Stimulated activated CD8-positive, alpha-beta memory T cell treated with anti-CD3 and anti-CD28 coated beads, Interleukin-15, amount 100 ng/mL, for 1 hour (primary cell): Measurements from ENCODE around the gene PIBF1.
"Not testable (repeated sequence)": the region's sequence is repeated elsewhere in the genome, so short reads cannot be mapped to it uniquely, and the experiment has no call there.

ENCODE experiments used
- DNase-seq: peaks from one replicate; pipeline ENCODE4 v3.0.0-alpha.2; 2020; ENCODE audit warnings: low read depth

The PIBF1 gene

GRCh38 chr13:72823081-72823480 is 41.1 kb downstream of the PIBF1 start:
- DNase-seq, result no peak

DNA sequence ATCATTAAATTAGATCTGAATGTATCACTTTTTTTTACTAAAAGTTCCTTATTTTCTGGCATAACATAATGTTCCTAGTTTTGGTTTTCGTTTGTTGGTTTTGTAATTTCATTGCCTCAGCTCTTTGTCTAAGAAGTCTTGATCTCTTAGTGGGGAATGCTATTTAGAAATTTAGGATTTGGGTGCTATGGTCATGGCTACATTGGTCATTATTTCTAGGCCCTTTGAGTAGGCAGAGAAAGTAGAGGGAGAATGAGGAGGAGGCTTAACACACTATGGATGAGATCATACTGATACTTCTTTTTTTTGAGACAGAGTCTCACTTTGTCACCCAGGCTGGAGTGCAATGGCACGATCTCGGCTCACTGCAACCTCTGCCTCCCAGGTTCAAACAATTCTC is 41.8 kb downstream of the PIBF1 start:
- no peak for DNase-seq

DNA sequence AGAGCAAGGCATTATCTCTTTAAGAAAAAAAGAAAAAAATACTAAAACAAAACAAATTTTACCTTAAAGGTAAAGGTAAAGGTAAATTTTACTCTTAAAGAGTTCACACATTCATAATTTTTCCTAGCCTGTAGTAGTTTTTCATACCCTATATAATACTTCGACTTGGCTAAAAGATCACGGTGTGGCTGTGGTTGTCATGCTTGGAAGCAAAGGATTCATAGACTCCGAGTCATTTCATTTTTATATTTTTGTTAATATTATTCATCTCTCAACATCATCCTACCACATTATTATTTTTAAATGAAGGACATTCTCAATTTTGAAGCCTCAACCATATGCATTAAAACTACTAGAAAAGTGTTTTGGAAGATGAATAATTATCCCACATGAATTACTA is 52.7 kb downstream of the PIBF1 start:
- no peak for DNase-seq

GRCh38 chr13:72839831-72840426 is 58.0 kb downstream of the PIBF1 start:
- DNase-seq, result no peak

DNA sequence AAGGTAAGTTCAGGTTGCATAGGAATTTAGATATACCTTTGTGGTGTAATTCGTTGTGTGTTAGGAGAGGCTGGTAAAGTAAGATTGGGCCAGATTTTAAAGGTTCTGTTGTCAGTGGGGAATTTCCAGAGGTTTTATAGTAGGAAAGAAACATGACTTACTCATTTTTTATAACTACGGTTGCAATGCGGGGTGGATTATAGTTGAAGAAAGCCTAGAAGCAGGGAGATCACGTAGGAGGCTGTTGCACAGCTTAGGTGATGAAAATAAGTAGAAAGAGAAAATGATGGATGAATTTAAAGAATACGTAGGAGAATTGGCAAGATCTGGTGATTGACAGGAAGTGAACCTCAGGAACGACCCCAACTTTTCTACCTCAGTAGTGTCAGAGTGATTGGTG is 61.1 kb downstream of the PIBF1 start:
- DNase-seq, result no peak

- DNase-seq, result not testable (repeated sequence)
Observed at GRCh38 chr13:72845148-72845547, 63.2 kb downstream of the PIBF1 start.

GRCh38 chr13:72849571-72849970 is 67.6 kb downstream of the PIBF1 start:
- DNase-seq, result no peak

GRCh38 chr13:72850959-72851677 is 69.2 kb downstream of the PIBF1 start:
- no peak for DNase-seq

GRCh38 chr13:72851678-72852014 is 69.7 kb downstream of the PIBF1 start:
- no peak for DNase-seq

DNA sequence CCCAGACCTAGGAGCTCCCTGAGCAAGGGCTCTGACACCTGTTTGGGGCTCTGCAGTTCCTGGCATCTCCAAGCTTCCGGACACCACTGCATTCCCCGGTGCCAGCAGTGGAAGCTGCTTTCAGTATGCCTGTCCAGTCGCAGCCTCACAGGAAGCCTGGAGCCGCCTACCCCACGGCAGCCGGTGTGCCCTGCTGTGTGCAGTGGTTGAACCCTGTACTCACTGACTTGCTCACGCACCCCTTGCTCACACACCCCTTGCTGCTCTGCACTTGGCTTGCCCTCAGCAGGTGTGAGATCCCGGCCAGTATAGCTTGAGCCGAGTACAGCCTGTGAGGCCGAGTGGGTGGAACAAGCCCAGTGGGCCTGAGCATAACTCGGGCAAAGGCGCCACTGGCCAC is 70.3 kb downstream of the PIBF1 start:
- no peak for DNase-seq

- DNase-seq, result no peak
Observed at GRCh38 chr13:72853000-72853399, 71.1 kb downstream of the PIBF1 start.

DNA sequence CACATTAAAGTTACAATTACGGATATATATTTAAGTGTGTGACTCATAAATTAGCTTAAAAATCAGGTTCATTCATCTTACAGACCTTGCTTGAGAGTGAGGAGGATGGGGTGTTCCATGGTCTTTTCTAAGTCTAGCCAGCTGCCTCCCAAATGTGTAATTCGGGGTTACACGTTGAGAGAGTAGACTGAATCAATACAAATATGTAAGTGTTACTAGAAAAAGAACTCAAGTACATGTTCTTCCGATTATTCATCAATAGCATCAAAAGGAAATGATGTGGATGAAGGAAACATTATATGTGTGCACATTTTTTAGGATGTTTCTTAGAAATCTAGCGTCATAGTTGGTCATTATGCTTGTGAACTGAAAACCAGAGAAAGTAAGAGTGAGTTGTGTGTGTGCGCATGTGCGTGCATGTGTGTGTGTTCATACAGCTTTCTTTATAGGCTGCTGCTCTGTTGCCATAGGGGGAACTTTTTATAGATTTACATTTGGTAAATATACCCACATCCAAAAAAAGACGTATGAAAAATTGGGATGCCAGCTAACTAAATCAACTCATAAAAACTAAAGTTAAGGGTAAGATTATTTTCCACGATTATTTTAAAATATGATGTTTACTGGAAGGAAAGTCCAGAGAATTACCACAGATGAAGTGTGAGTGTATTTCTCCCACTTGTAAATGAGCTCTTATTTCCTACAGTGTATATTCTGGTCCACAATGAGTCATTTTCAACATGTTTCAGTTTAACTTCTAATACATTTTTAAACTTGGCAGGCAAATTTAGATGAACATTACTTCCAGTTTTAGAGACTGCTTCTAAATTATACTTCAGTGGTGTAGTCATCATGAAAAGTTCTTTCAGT is 82.4 kb downstream of the PIBF1 start:
- no peak for DNase-seq

GRCh38 chr13:72868229-72868628 is 86.3 kb downstream of the PIBF1 start:
- DNase-seq, result no peak

- DNase-seq, result no peak
Observed at GRCh38 chr13:72875233-72875632, 93.3 kb downstream of the PIBF1 start.

- no peak for DNase-seq
Observed at GRCh38 chr13:72884101-72884500, 102.2 kb downstream of the PIBF1 start.

GRCh38 chr13:72886272-72887067 is 104.5 kb downstream of the PIBF1 start:
- no peak for DNase-seq

GRCh38 chr13:72889495-72889894 is 107.6 kb downstream of the PIBF1 start:
- DNase-seq, result no peak

DNA sequence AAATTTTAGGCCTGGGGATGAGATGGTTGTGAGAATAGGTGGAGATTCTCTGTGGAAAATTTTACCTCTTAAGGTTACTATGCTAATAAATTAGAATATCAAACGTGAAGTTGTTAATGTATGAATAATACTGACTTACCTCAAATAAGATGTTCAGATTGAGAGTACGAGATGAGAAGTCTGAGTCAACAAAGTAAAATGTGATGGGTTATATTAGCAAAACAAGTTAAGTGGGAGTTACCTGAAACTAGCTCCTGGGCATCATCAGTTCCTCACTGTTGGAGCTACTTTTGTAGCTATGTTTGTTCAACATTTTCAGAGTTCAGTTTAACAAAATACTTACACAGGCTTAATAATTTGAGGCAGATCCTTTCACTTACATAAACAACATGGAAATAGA is 108.6 kb downstream of the PIBF1 start:
- no peak for DNase-seq

GRCh38 chr13:72891423-72891822 is 109.5 kb downstream of the PIBF1 start:
- DNase-seq, result no peak

DNA sequence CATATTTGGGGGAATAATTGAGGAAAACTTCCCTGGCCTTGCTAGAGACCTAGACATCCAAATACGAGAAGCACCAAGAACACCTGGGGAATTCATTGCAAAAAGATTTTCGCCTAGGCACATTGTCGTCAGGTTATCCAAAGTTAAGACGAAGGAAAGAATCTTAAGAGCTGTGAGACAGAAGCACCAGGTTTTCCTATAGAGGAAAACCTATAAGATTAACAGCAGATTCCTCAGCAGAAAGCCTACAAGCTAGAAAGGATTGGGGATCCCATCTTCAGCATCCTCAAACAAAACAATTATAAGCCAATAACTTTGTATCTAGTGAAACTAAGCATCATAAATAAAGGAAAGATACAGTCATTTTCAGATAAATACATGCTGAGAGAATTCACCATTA is 114.9 kb downstream of the PIBF1 start:
- DNase-seq, result no peak

- not testable (repeated sequence) for DNase-seq
Observed at GRCh38 chr13:72901546-72901945, 119.6 kb downstream of the PIBF1 start.

DNA sequence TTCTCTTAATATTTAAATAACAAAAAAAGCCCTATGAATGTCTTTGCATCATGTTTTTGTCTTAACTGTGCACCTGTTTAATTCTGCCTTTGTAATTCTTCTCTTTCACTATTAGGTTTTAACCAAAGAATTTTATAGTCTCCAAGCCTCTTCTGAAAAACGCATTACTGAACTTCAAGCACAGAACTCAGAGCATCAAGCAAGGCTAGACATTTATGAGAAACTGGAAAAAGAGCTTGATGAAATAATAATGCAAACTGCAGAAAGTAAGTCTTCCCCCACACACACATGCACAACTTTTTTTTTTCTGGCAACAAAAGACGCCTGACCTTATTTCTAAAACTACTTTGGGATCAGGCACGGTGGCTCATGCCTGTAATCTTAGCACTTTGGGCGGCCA is 126.5 kb downstream of the PIBF1 start:
- no peak for DNase-seq
